HL-60 (cell line): ENCODE measurements around the gene ZNF813.
"Not testable (repeated sequence)": the region's sequence is repeated elsewhere in the genome, so short reads cannot be mapped to it uniquely, and the experiment has no call there.

Experiments used
- CTCF ChIP-seq: IDR thresholded peaks from one replicate; pipeline ENCODE4 v1.5.1; 2011; ENCODE audit warnings: low read length, control low read depth, inconsistent platforms; ENCODE audit not compliant: insufficient read depth
- GABPA ChIP-seq: IDR thresholded peaks from 2 replicates; pipeline ENCODE4 v1.6.1; 2012; ENCODE audit warnings: low read depth
- POLR2AphosphoS5 ChIP-seq: IDR thresholded peaks from 2 replicates; pipeline ENCODE4 v1.6.1; 2012; ENCODE audit warnings: low read depth
- REST ChIP-seq: IDR thresholded peaks from 2 replicates; pipeline ENCODE4 v1.6.1; 2012; ENCODE audit warnings: low read depth; ENCODE audit not compliant: insufficient replicate concordance
- SPI1 ChIP-seq: IDR thresholded peaks from 2 replicates; pipeline ENCODE4 v1.6.1; 2012; ENCODE audit warnings: low read depth, mild to moderate bottlenecking, borderline replicate concordance

- TF ChIP-seq GABPA, CTCF, POLR2AphosphoS5, REST, SPI1: not testable (repeated sequence)
Measured at GRCh38 chr19:53483751-53484150, 16.2 kb downstream of the ZNF813 start.
